AG20443 (cell line): ENCODE results near the gene LRIG3.
"Not testable (repeated sequence)": the region's sequence is repeated elsewhere in the genome, so short reads cannot be mapped to it uniquely, and the experiment has no call there.

Source experiments
- DNase-seq: peaks from one replicate; pipeline ENCODE4 v3.0.0; 2012; ENCODE audit warnings: low spot score, mixed read lengths

The LRIG3 gene

GRCh38 chr12:58930770-58931324, 10.5 kb upstream of the LRIG3 start:
- no peak for DNase-seq

DNA sequence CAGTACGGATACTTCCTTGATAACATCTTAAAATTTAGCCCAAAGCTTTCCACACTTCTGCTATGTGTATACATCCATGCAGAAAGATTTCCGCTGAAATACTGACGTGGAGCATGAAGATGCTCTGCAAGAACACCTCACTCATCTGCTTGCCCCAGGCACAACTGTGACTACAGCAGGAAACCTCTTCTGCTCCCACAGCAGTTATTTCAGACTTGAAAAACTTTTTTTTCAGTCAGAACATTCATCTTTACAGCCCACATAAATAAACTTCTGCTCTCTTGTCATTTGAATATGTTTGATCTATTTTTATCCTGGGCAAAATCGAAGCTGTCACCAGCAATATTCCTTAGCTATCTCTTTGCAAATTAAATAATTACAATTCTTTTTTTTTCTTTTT, 6.8 kb upstream of the LRIG3 start:
- DNase-seq, result no peak

DNA sequence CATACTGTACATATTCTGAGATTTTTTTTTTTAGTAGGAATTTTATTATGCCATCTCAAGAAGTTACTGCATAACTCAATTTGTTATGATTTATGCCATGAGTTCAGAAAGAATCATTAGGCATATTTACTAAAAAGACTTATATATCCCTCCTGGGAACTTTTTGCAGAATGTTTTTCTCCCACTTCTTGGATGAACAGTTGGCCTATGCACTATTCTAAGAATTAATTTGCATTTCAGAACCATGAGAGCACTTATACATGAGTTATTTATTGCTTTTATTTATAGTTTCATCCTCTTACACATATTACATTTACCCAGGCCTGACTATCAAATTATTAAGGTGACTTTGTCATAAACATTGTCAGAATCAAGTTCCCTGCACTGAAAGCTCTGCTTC, 6.3 kb upstream of the LRIG3 start:
- no peak for DNase-seq

DNA sequence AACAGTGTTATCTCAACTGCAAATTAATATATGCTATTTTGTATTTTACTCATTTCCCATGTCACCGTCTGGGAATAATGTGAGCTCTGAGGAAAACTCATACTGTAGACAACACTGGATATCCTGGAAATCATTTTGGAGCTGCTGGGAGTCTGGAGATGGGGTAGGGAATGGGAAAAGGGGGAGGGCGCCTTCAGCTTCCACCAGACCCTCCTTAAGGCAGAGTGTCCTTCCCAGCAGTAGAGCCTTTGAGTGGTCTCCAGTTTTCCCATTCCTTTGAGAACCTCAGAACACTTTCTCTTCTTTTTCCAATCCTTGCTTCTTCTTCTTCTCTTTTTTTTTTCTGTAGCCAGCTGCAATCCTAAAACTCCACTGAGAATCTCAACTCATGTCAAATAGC, 5.4 kb upstream of the LRIG3 start:
- DNase-seq, result no peak

- DNase-seq, result no peak
Observed at GRCh38 chr12:58925111-58925611, 4.9 kb upstream of the LRIG3 start.

GRCh38 chr12:58924652-58925051, 4.3 kb upstream of the LRIG3 start:
- no peak for DNase-seq

GRCh38 chr12:58923781-58924180, 3.5 kb upstream of the LRIG3 start:
- no peak for DNase-seq

- no peak for DNase-seq
Observed at GRCh38 chr12:58922849-58923248, 2.5 kb upstream of the LRIG3 start.

DNA sequence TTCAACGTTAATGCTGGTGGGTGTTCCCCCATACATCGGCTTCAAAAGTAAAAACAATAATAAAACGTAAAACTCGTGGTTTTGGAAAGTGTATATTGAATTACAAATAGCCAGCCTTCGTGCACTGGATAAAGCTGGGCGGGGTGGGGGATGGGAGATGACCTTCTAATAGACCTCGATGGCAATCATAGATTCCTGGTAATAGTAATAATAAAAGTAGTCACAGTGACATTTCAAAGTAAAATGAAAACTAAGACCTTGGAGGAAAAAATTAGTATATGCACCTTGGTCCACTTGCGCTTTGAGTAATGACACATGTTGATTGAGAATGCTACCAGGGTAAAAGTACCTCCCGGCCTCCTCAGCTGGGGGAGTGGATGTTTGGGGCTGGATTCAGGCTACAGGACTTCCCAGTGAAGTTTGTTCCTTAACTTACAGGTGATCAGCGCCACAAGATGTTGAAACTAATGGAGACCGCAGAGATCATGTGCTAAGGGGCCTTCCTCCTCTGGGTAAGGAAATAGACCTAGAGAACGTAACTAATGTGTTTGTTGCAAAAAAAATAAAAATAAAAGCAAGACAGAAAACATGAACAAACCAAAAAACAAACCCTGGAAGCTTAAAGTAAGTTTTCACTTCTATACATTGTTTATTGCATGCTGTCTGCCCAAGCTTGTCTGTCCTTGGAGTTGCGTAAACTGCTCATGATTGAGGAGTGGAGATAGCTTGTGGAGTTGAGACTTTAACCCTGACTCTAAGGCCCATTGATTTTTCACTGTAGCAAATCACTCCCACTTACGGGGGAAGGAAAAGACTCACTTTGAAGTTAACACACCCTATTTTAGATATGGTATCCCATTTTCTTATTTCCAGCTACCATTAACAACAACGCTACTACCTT, 907 bp upstream of the LRIG3 start:
- DNase-seq, result no peak

DNA sequence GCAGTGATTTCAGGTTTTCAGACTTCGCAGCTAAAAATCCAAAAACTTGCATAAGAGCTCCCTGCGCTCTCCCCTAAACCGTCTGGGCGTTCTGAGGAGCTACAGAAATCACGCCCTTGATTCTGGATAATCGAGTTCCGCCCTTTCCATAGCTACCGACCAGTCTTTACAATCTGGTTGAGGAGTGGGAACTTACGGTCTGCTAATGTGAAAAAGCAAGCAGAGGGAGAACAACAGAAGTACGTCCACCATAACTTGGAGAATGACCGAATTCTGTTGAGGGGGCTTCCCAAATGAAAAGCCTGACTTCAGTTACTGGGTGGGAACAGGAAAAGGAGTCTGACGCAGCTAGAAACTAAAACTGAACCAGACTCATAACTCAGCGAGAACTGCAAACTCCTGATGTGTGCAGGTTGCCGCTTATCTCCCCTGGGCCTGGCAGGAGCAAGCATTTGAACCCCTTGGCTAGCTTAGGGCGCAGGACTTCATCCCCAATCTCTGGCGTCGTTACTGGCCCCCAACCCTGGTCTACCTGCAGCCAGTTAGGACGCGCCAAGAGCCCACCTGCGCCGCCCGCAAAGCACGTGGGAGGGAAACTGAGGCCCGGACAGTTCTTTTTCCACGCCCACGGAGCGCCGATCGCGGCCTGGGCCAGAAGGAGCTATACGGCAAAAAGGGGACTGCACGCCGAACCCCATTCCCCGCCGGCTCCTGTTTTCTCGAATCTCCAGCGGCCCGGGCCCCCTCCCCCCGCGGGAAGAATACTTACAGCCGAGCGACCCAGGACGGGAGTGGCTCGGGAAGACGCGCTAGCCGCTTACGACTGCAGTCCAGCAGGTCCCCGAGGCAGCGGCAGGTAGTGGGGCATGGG, 838 bp downstream of the LRIG3 start:
- DNase-seq, result peak; percentile 33

- no peak for DNase-seq
Observed at GRCh38 chr12:58918469-58918844, 1.8 kb downstream of the LRIG3 start.

GRCh38 chr12:58917699-58918468, 2.4 kb downstream of the LRIG3 start:
- no peak for DNase-seq

DNA sequence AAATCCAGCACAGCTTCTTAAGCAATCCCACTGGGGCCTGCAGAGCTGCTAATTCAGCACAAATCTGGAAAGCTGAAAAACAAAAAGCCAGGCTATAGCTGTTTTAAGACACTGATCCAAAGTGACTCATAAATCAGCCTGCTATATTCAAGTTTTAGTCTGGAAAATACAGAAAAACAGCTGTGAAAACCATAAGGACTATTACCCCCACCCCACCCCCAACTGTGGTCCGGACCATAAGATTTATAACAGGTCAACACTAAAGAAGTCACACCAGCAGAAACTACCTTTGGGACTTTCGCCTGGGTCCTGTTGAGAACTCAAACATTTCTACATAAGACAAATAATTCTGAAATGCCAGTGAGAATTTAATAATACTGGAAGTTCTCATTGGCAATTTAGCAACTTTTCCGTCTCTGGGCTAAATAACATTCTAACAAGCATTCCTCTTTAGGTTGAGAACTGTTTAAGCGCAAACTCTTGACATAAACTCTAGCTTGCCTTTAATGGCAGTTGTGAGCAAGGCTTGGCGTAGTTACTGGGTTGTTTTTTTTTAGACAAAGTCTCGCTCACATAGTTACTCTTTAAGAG, 3.3 kb downstream of the LRIG3 start:
- DNase-seq, result peak; percentile 29

GRCh38 chr12:58916161-58916621, 4.1 kb downstream of the LRIG3 start:
- no peak for DNase-seq

DNA sequence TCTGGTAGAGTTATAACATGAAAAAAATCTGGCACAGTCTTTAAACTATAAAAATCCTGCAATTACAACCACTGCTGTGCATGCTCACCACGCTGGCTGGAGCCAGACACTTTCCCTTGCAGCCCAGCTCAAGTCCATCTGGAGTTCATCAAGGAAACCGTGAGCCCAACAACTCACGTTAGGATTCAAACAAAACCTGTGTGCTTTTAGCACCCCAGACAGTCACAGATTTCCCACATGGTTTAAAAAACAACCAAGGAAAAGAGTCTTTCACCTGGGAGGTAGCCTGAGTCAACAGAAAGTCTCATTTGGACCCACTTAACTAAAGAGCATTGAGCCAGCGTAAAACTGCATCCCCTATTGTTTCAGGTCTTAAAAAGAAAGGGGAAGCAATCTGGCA, 4.7 kb downstream of the LRIG3 start:
- peak; percentile 75 for DNase-seq

DNA sequence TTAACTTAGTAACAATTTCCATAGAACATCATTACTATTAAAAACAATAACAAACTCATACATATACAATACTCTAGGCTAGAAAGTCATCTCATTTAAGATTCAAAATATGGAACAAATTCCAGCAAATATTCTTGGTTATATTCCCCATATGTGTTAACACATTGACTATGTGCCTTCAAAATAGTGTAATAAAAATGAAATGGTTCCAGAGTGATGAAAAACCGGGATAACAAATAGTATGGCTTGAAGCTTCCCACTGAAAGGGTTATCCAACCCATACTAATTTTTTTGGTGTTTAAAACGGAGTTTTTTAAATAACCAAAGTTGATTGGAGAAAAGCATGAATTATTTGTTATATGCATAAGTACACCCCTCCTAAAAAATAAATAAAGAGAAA, 5.3 kb downstream of the LRIG3 start:
- DNase-seq, result no peak

DNA sequence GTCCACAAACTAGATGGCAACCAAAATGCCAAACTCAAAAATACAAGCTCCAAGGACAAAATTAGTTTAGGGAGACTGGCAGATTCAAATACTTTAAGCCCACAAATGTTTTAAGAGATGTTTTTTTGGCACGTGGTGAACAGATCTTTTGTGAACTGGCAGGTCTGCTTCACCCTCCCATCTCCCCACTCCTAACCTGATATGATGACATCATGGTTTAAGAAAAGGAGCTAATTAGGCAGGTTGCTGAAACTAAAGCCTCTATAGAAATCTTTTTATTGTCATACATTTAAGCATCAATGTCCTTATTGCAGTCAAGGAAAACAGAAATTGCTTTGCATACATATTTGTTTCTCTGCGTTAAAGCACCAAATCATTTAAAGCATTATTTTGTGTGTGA, 5.8 kb downstream of the LRIG3 start:
- no peak for DNase-seq

GRCh38 chr12:58907391-58907790, 12.9 kb downstream of the LRIG3 start:
- DNase-seq, result peak; percentile 8

- DNase-seq, result no peak
Observed at GRCh38 chr12:58906917-58907316, 13.4 kb downstream of the LRIG3 start.

DNA sequence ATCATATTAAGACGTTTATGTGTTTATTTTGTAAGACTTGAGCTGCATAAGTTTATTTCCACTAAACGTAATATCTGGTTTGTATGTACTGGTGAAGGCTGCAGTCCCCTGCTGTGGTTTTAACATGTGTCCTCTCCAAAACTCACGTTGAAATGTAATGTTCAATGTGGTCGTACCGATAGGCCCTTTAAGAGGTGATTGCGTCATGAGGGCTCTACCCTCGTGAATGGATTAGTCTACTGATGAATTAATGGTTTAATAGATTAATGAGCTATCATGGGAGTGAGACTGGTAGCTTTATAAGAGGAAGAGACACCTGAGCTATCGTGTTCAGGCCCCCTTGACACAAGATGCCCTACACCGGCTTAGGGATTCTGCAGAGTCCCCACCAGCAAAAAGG, 14.9 kb downstream of the LRIG3 start:
- DNase-seq, result no peak

DNA sequence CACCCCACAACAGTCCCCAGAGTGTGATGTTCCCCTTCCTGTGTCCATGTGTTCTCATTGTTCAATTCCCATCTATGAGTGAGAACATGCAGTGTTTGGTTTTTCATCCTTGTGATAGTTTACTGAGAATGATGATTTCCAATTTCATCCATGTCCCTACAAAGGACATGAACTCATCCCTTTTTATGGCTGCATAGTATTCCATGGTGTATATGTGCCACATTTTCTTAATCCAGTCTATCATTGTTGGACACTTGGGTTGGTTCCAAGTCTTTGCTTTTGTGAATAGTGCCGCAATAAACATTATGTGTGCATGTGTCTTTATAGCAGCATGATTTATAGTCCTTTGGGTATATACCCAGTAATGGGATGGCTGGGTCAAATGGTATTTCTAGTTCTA, 17.6 kb downstream of the LRIG3 start:
- not testable (repeated sequence) for DNase-seq
